ENCODE measurements around the gene TCF19. TPM values are rescaled to one million over a fixed set of nuclear protein-coding genes. Genes with fewer than 3 reads are reported as not detected.

Gene TCF19
- total RNA-seq, 1 experiment from 2014 or later = 15.0 TPM

GRCh38 chr6:31144296-31144969 lies 14.0 kb upstream of the TCF19 start:
- Histone ChIP-seq H3K14ac (ENCODE audit: insufficient read depth, low read length) (no peak overlapping the region), H4K5ac (ENCODE audit: insufficient read length, low read depth, low read length) (no peak overlapping the region), H2AFZ (ENCODE audit: low read length) (no peak overlapping the region), H3K4me1 (ENCODE audit: insufficient read depth, low read length) (no peaks in the 10 kb centered on the region; the same call in 1 of the 2 replicates), H3K9me3 (ENCODE audit: control insufficient read depth, low read depth, low read length) (no peaks in the 10 kb centered on the region), H3K27ac (ENCODE audit: insufficient read length, low read depth, low read length) (no peak overlapping the region), H3K23me2 (ENCODE audit: insufficient read length, low read depth, low read length, poor library complexity, severe bottlenecking) (no peaks in the 10 kb centered on the region), H3K4ac (ENCODE audit: low read depth, low read length) (no peak overlapping the region), H3K79me1 (ENCODE audit: insufficient read depth, low read depth, low read length, poor library complexity, severe bottlenecking) (no peaks in the 10 kb centered on the region), H4K8ac (replicated peaks; ENCODE audit: insufficient read length, low read depth, low read length) (no peak overlapping the region), H2BK5ac (ENCODE audit: insufficient read length, low read length) (no peak overlapping the region), H3K23ac (ENCODE audit: insufficient read length, low read depth, low read length) (no peak overlapping the region), H2BK15ac (ENCODE audit: low read depth, low read length) (no peak overlapping the region), H3K4me2 (ENCODE audit: insufficient read depth, insufficient read length, low read length) (no peak overlapping the region), H2BK12ac (ENCODE audit: insufficient read length, low read depth, low read length) (no peak overlapping the region), H3K18ac (ENCODE audit: insufficient read length, low read depth, low read length) (no peak overlapping the region), H3K27me3 (ENCODE audit: insufficient read depth, low read length) (no peaks in the 10 kb centered on the region), H3K9ac (ENCODE audit: extremely low read depth, insufficient read length, low read length) (no peak overlapping the region), H2BK120ac (ENCODE audit: low read depth, low read length, poor library complexity, severe bottlenecking) (no peak overlapping the region), H2BK20ac (ENCODE audit: low read depth, low read length, poor library complexity, severe bottlenecking) (no peak overlapping the region), H2AK5ac (ENCODE audit: insufficient read length, low read length) (no peak overlapping the region), H4K20me1 (ENCODE audit: control insufficient read depth, insufficient read depth, insufficient read length) (no peaks in the 10 kb centered on the region), H3T11ph (ENCODE audit: low read length) (no peak overlapping the region), H3K56ac (ENCODE audit: insufficient read length, low read depth, low read length) (no peak overlapping the region), H4K91ac (ENCODE audit: insufficient read length, low read depth, low read length) (no peak overlapping the region), H3K79me2 (ENCODE audit: insufficient read depth, low read length) (no peaks in the 10 kb centered on the region)
- Mint-ChIP-seq H3K36me3 (ENCODE audit: insufficient read depth in 1 of 3, low read depth in 3 of 3) (peaks cover 25 to 59% (median 54%) of the 10 kb centered on the region in 3 experiments), H3K27me3 (ENCODE audit: low read depth) (no peaks in the 10 kb centered on the region; the same call in 1 of the 2 replicates), H3K4me1 (peaks cover 27 to 29% of the 10 kb centered on the region in 2 experiments), H3K9me3 (no peaks in the 10 kb centered on the region), H3K4me3 (no peak overlapping the region), H3K27ac (peak overlapping the region in 1 of 3 experiments; percentile 30; a peak in 1 of 7 replicates)
- TF ChIP-seq, protein P1, sequence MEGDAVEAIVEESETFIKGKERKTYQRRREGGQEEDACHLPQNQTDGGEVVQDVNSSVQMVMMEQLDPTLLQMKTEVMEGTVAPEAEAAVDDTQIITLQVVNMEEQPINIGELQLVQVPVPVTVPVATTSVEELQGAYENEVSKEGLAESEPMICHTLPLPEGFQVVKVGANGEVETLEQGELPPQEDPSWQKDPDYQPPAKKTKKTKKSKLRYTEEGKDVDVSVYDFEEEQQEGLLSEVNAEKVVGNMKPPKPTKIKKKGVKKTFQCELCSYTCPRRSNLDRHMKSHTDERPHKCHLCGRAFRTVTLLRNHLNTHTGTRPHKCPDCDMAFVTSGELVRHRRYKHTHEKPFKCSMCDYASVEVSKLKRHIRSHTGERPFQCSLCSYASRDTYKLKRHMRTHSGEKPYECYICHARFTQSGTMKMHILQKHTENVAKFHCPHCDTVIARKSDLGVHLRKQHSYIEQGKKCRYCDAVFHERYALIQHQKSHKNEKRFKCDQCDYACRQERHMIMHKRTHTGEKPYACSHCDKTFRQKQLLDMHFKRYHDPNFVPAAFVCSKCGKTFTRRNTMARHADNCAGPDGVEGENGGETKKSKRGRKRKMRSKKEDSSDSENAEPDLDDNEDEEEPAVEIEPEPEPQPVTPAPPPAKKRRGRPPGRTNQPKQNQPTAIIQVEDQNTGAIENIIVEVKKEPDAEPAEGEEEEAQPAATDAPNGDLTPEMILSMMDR (conservative IDR thresholded peaks at IDR 0.05) = no peak
- no peak for DNase-seq
- no CpG with 5 or more reads among the region's 18 CpGs for WGBS (ENCODE audit: extremely low coverage, insufficient read length, low lambda C conversion rate)

All from H9 (cell line).